Mucosa of stomach (tissue), 1 donor: ENCODE measurements around the gene IL1R2.

Experiments
- H3K27me3 ChIP-seq: one replicate; pipeline ENCODE4 v1.7.0; 2013; ENCODE audit warnings: mild to moderate bottlenecking, low read length; ENCODE audit not compliant: control insufficient read depth, insufficient read depth
- H3K36me3 ChIP-seq: one replicate; pipeline ENCODE4 v1.7.0; 2013; ENCODE audit warnings: low read length; ENCODE audit not compliant: control insufficient read depth, insufficient read depth
- H3K4me1 ChIP-seq: one replicate; pipeline ENCODE4 v1.7.0; 2013; ENCODE audit warnings: mild to moderate bottlenecking, low read length; ENCODE audit not compliant: control insufficient read depth, insufficient read depth
- H3K4me3 ChIP-seq: one replicate; pipeline ENCODE4 v1.7.0; 2013; ENCODE audit warnings: low read length
- H3K9ac ChIP-seq: one replicate; pipeline ENCODE4 v1.7.0; 2013; ENCODE audit warnings: mild to moderate bottlenecking, low read length, moderate library complexity
- H3K9me3 ChIP-seq: one replicate; pipeline ENCODE4 v1.7.0; 2013; ENCODE audit warnings: mild to moderate bottlenecking, low read length, moderate library complexity; ENCODE audit not compliant: control insufficient read depth
- donor health status: Pancreatic carcinoma.

IL1R2 gene

GRCh38 chr2:102053096-102053495 is 61.3 kb downstream of the IL1R2 start:
- no peaks in the 10 kb centered on the region for H3K27me3 ChIP-seq
- no peak overlapping the region for H3K4me3 ChIP-seq
- no peaks in the 10 kb centered on the region for H3K9me3 ChIP-seq
- H3K36me3 ChIP-seq: no peaks in the 10 kb centered on the region
- peaks cover 23% of the 10 kb centered on the region for H3K4me1 ChIP-seq
- H3K9ac ChIP-seq: no peak overlapping the region

- Histone ChIP-seq H3K27me3 (no peaks in the 10 kb centered on the region), H3K9ac (no peak overlapping the region), H3K4me1 (peaks cover 3% of the 10 kb centered on the region), H3K36me3 (no peaks in the 10 kb centered on the region), H3K4me3 (no peak overlapping the region), H3K9me3 (no peaks in the 10 kb centered on the region)
These were observed 63.7 kb downstream of the IL1R2 start for GRCh38 chr2:102055346-102055990.

- Histone ChIP-seq H3K27me3 (no peaks in the 10 kb centered on the region), H3K9me3 (no peaks in the 10 kb centered on the region), H3K36me3 (no peaks in the 10 kb centered on the region), H3K4me1 (peaks cover 3% of the 10 kb centered on the region), H3K9ac (no peak overlapping the region), H3K4me3 (no peak overlapping the region)
These were observed 64.4 kb downstream of the IL1R2 start for GRCh38 chr2:102056079-102056581.

DNA sequence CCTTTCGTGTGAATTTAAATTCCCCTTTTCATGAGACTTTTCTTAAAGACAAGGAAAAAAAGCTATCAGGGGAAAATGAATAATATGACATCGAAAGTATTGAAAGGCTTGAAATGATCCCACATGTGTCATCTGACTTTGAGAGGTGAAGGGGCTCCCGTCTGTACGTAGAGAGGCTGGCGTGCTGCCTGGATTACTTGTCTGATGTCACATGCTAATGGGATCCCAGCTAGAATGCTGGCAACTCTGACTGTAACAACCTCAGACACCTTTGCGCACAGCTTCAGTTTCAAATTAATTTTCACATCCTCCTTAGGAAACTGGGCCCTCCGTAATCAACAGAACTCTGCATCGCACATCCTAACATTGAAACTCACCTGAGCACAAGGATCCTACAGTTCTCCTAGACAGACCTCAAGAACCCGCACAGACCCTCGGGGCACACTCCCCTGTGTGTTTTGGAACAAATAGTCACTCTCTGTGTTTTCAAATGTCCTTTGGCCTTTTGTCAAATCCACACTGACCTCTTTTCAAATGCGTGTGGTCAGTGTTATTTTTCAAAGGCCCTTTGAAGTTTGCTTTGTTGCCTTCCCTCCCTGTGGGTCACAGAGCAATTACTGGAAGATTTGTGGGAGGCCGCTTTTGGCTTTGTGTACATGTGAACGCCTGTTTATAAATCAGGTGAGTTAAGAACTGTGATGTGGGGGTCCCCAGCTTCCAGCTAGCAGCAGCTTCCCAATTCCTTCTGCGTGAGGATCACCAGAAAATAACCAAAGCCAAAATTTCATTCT is 65.9 kb downstream of the IL1R2 start:
- Histone ChIP-seq H3K9ac (peak overlapping the region; percentile 20), H3K4me1 (peaks cover 11% of the 10 kb centered on the region), H3K4me3 (no peak overlapping the region), H3K27me3 (no peaks in the 10 kb centered on the region), H3K36me3 (no peaks in the 10 kb centered on the region), H3K9me3 (no peaks in the 10 kb centered on the region)

DNA sequence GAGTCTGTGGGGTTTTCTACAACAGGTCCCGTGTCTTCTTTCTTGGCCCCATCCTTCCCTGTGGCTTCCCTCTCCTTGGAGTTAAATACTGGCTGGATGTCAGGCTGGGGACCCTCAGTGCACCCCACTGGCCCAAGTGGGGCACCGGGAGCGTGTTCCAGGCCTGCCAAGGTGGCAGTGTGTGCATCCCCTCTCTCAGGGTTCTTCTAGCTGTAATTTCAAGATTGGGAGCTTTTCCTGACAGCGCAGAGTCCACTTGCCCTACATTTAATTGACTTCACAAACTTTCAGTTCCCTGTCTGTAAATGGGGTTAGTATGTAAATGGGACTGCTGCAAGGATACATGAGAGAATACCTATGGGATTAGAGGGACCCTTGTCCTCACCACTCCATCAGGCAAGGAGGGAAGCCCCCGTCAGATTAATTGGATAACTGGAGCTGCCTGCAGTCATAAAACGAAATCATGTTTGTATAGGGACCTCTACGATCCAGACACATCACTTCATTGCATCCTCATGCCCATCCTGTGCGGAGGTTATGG is 66.6 kb downstream of the IL1R2 start:
- Histone ChIP-seq H3K36me3 (no peaks in the 10 kb centered on the region), H3K27me3 (no peaks in the 10 kb centered on the region), H3K9me3 (no peaks in the 10 kb centered on the region), H3K4me3 (no peak overlapping the region), H3K4me1 (peaks cover 18% of the 10 kb centered on the region), H3K9ac (peak overlapping the region; percentile 20)

DNA sequence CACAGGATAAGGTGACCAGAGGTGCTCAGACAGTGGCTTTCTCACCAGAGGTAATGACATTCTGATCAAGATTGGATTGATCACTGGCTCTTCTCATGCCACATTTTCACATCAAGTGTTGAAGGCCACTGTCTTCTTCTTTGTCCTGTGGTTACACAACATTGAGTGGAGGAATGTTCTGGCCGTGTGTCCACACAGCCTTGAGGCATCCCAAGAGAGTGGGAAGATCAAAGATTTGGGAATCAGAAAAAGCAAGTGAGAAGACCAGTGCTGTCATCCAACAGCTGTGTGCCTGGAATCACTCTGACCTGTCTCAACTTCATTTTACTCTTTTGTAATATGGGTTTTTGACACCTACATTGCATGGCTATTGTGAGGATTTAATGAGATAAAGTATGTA is 67.4 kb downstream of the IL1R2 start:
- Histone ChIP-seq H3K4me3 (no peak overlapping the region), H3K27me3 (no peaks in the 10 kb centered on the region), H3K36me3 (no peaks in the 10 kb centered on the region), H3K9me3 (no peaks in the 10 kb centered on the region), H3K9ac (no peak overlapping the region), H3K4me1 (peaks cover 26% of the 10 kb centered on the region)

- no peaks in the 10 kb centered on the region for H3K27me3 ChIP-seq
- H3K9ac ChIP-seq: no peak overlapping the region
- H3K4me1 ChIP-seq: peaks cover 35% of the 10 kb centered on the region
- H3K9me3 ChIP-seq: no peaks in the 10 kb centered on the region
- H3K4me3 ChIP-seq: no peak overlapping the region
- H3K36me3 ChIP-seq: no peaks in the 10 kb centered on the region
These were observed 68.3 kb downstream of the IL1R2 start for GRCh38 chr2:102060047-102060446.

- no peak overlapping the region for H3K4me3 ChIP-seq
- peaks cover 38% of the 10 kb centered on the region for H3K4me1 ChIP-seq
- H3K9ac ChIP-seq: no peak overlapping the region
- H3K9me3 ChIP-seq: no peaks in the 10 kb centered on the region
- H3K27me3 ChIP-seq: no peaks in the 10 kb centered on the region
- H3K36me3 ChIP-seq: no peaks in the 10 kb centered on the region
These were observed 69.0 kb downstream of the IL1R2 start for GRCh38 chr2:102060792-102061191.

- H3K36me3 ChIP-seq: no peaks in the 10 kb centered on the region
- H3K9me3 ChIP-seq: no peaks in the 10 kb centered on the region
- peaks cover 38% of the 10 kb centered on the region for H3K4me1 ChIP-seq
- H3K27me3 ChIP-seq: no peaks in the 10 kb centered on the region
- no peak overlapping the region for H3K9ac ChIP-seq
- H3K4me3 ChIP-seq: no peak overlapping the region
These were observed 69.5 kb downstream of the IL1R2 start for GRCh38 chr2:102061286-102061699.

- H3K27me3 ChIP-seq: no peaks in the 10 kb centered on the region
- peaks cover 38% of the 10 kb centered on the region for H3K4me1 ChIP-seq
- H3K9ac ChIP-seq: no peak overlapping the region
- H3K4me3 ChIP-seq: no peak overlapping the region
- H3K36me3 ChIP-seq: no peaks in the 10 kb centered on the region
- H3K9me3 ChIP-seq: no peaks in the 10 kb centered on the region
These were observed 70.4 kb downstream of the IL1R2 start for GRCh38 chr2:102061962-102062795.

DNA sequence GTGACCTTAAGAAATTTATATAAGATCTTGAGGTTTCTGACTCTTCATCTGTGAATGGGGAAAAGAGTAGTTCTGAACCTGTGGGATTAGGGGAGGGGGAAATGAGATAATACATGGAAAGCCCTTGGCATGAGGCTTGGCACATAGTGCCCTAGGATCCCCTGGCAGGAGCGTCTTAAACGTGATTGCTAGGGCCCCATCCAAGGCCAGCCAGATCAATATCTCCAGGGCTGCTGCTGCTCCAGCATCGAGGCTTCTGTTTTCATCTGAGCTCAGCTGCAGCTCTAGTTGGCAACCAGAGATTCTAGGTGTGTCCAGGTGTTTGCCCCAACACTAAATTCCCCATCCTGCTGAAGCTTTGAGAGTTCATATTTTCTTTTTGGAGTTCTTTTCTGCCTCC is 71.0 kb downstream of the IL1R2 start:
- Histone ChIP-seq H3K36me3 (no peaks in the 10 kb centered on the region), H3K9ac (no peak overlapping the region), H3K4me3 (no peak overlapping the region), H3K4me1 (peaks cover 38% of the 10 kb centered on the region), H3K9me3 (no peaks in the 10 kb centered on the region), H3K27me3 (no peaks in the 10 kb centered on the region)
